Measurements from ENCODE around the gene SRRT.

Gene SRRT

DNA sequence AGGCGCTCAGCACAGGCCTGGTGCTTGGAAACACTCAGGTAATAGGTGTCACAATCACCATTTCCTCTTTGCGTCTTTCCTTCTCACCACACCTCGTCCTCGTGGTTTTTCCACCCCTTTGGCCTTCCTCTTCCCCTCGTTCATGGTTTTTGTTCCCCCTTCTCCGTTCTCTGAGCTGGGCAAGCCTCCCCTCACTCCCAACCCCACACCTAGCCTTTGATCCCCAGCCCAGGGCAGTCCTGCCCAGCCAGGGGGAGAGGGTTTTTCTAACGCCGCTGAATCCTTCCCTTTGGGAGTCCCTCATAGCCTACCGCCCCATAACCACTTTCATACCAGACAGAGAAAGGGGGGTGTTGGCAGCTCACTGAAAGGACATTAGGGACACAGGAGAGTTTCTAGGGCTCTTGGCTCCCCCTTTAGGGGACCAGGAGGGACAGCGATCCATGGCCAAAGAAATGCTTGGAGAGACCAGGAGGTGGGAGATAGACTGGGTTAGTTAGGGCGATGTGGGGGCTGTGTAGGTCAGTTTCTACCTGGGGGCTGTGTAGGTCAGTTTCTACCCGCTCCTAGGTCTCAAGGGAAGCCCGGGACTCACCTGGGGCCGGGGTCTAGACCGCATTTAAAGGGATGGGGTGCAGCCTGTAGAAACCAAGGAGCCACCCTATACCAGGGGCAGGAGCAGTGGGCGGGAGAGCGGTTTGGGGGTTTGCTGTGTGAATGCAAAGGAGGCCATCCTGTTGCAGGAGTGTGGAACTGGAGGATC is 49.0 kb upstream of the SRRT start:
- peak in 1 of 2 experiments; percentile 35 for DNase-seq (ENCODE audit: low read depth in 1 of 2, low spot score in 1 of 2)
- no peak overlapping the region for H3K27ac ChIP-seq (replicated peaks)
- peaks cover 51% of the 10 kb centered on the region for H3K27me3 ChIP-seq (ENCODE audit: insufficient read depth, poor library complexity, severe bottlenecking)
- TF ChIP-seq, protein P1, sequence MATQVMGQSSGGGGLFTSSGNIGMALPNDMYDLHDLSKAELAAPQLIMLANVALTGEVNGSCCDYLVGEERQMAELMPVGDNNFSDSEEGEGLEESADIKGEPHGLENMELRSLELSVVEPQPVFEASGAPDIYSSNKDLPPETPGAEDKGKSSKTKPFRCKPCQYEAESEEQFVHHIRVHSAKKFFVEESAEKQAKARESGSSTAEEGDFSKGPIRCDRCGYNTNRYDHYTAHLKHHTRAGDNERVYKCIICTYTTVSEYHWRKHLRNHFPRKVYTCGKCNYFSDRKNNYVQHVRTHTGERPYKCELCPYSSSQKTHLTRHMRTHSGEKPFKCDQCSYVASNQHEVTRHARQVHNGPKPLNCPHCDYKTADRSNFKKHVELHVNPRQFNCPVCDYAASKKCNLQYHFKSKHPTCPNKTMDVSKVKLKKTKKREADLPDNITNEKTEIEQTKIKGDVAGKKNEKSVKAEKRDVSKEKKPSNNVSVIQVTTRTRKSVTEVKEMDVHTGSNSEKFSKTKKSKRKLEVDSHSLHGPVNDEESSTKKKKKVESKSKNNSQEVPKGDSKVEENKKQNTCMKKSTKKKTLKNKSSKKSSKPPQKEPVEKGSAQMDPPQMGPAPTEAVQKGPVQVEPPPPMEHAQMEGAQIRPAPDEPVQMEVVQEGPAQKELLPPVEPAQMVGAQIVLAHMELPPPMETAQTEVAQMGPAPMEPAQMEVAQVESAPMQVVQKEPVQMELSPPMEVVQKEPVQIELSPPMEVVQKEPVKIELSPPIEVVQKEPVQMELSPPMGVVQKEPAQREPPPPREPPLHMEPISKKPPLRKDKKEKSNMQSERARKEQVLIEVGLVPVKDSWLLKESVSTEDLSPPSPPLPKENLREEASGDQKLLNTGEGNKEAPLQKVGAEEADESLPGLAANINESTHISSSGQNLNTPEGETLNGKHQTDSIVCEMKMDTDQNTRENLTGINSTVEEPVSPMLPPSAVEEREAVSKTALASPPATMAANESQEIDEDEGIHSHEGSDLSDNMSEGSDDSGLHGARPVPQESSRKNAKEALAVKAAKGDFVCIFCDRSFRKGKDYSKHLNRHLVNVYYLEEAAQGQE (IDR thresholded peaks at IDR 0.05; ENCODE audit: insufficient replicate concordance, low read depth): no peak
- TF ChIP-seq, protein P2, sequence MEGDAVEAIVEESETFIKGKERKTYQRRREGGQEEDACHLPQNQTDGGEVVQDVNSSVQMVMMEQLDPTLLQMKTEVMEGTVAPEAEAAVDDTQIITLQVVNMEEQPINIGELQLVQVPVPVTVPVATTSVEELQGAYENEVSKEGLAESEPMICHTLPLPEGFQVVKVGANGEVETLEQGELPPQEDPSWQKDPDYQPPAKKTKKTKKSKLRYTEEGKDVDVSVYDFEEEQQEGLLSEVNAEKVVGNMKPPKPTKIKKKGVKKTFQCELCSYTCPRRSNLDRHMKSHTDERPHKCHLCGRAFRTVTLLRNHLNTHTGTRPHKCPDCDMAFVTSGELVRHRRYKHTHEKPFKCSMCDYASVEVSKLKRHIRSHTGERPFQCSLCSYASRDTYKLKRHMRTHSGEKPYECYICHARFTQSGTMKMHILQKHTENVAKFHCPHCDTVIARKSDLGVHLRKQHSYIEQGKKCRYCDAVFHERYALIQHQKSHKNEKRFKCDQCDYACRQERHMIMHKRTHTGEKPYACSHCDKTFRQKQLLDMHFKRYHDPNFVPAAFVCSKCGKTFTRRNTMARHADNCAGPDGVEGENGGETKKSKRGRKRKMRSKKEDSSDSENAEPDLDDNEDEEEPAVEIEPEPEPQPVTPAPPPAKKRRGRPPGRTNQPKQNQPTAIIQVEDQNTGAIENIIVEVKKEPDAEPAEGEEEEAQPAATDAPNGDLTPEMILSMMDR (IDR thresholded peaks at IDR 0.05; ENCODE audit: insufficient read depth, low read length): peak; percentile 18
- peak; percentile 52; the same call in 1 of the 2 replicates for TF ChIP-seq SPI1 (IDR thresholded peaks at IDR 0.05; ENCODE audit: borderline replicate concordance, low read depth)
- TF ChIP-seq GABPA (IDR thresholded peaks at IDR 0.05; ENCODE audit: low read depth): no peak
- TF ChIP-seq POLR2AphosphoS5 (IDR thresholded peaks at IDR 0.05; ENCODE audit: low read depth): no peak
- no peak overlapping the region for H3K4me3 ChIP-seq (replicated peaks; ENCODE audit: insufficient read depth, low read length)

DNA sequence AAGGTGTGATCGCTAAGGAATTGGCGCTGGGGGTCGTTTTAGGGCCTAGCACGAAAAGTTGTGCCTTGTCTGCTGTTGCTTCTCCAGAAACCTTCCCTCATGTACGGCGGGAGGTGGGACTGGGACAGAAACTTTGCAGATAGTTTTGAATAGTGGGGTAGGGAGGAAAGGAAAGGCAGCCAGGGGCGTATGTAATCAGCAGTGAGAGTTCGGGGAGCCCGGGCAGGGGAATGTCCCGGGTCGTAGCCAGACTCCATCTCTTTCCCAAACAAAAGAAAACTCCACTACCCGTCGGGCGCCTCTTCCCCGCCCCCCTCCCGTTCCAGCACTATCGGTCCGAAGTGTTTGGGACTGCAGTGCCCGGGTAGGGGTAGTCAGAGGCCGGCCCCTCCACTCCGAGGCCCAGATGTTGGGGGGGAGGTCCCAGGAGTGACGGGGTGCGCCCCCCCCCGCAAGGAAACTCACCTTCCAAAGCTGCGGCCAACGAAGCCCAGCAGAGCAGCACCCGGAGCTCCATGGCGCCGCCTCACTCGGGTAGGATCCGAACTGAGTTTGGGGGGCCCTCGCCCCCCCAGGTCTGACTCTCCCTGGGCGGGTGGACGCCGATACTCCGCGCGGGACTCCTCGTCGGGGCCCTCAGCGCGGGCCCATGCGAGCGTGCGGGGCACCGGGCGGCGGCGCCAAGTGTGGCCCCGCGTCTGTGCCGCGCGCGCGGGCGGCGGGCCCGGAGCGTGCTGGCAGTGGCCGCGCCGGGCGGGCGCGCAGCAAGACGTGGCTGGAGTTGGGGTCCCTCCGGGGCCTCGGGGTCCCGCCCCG is 48.2 kb upstream of the SRRT start:
- DNase-seq (ENCODE audit: low read depth in 1 of 2, low spot score in 1 of 2): no peak
- H3K27me3 ChIP-seq (ENCODE audit: insufficient read depth, poor library complexity, severe bottlenecking): peaks cover 51% of the 10 kb centered on the region
- TF ChIP-seq GABPA (IDR thresholded peaks at IDR 0.05; ENCODE audit: low read depth) (no peak), POLR2AphosphoS5 (IDR thresholded peaks at IDR 0.05; ENCODE audit: low read depth) (no peak), SPI1 (IDR thresholded peaks at IDR 0.05; ENCODE audit: borderline replicate concordance, low read depth) (no peak)
- TF ChIP-seq, protein P2 (IDR thresholded peaks at IDR 0.05; ENCODE audit: insufficient read depth, low read length): no peak
- TF ChIP-seq, protein P1 (IDR thresholded peaks at IDR 0.05; ENCODE audit: insufficient replicate concordance, low read depth): no peak
- H3K27ac ChIP-seq (replicated peaks): no peak overlapping the region
- peak overlapping the region; percentile 32 for H3K4me3 ChIP-seq (replicated peaks; ENCODE audit: insufficient read depth, low read length)

DNA sequence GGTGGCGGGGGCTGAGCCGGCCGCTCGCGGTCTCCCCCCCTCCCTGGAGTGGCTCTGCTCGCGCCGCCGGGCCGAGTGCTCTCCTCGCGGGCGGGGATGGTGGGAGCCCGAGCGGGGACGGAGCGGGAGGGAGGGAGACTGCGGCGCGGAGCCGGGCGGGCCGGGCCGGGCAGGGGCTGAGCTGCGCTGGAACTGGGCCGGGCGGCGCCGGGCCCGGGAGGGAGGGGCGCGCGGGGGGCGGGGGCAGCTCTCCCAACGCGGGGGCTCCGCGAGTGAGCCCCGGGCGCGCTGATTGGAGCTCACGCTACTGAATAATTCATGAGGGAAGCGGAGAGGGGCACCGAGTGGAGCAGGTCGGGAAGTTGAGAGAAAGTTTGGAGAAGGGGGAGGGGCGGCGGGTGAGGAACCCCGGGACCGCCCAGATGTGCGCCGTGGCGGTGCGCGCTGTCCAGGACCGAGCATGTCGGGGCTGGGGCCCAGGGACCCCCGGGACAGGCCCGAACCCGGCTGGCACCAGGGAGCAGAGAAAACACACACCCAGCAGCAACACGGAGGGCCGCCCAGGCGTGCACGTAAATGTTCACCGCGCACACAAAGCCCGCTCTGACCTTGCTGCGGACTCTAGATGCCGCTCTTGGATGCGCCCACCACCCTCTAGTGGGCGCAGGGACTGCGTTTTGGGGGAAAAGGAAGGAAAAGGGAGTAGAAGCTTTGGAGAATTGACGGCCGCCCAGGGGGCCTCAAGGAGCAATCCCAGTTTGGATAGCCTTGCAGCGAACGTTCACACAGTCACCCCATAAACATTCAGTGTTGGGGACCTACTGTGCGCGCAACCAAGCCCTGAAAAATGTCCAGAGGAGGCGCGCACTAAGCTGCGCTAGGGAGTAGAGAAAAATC is 47.3 kb upstream of the SRRT start, which contains the start of gene EPHB4:
TSS of gene EPHB4 (minus strand) at position 194 of the 897 bp plus-strand sequence. CDS start 493 bp downstream, outside the sequence.
- Histone ChIP-seq H3K4me3 (replicated peaks; ENCODE audit: insufficient read depth, low read length) (peak within 1 kb of the TSS; percentile 32), H3K27ac (replicated peaks) (no peak within 1 kb of the TSS), H3K27me3 (ENCODE audit: insufficient read depth, poor library complexity, severe bottlenecking) (peaks cover 51% of the 10 kb centered on the region)
- no peak for TF ChIP-seq GABPA (IDR thresholded peaks at IDR 0.05; ENCODE audit: low read depth)
- TF ChIP-seq SPI1 (IDR thresholded peaks at IDR 0.05; ENCODE audit: borderline replicate concordance, low read depth): no peak
- TF ChIP-seq, protein P2 (IDR thresholded peaks at IDR 0.05; ENCODE audit: insufficient read depth, low read length): no peak
- no peak for TF ChIP-seq POLR2AphosphoS5 (IDR thresholded peaks at IDR 0.05; ENCODE audit: low read depth)
- TF ChIP-seq, protein P1 (IDR thresholded peaks at IDR 0.05; ENCODE audit: insufficient replicate concordance, low read depth): no peak
- peak in 1 of 2 experiments; percentile 54 for DNase-seq (ENCODE audit: low read depth in 1 of 2, low spot score in 1 of 2)
